Hepatocyte (in vitro differentiated cells): ENCODE data around the gene IGSF6. TPM values are rescaled to one million over a fixed set of nuclear protein-coding genes. Genes with fewer than 3 reads are reported as not detected.

Experiments
- DNase-seq: peaks from one replicate; pipeline ENCODE4 v3.0.0-alpha.2; 2016; ENCODE audit warnings: low spot score
- H2AFZ ChIP-seq: fragments of 200-600 bp; sonication (generic); 2 replicates; pipeline ENCODE4 v1.6.0; 2016; ENCODE audit warnings: antibody characterized with exemption, mild to moderate bottlenecking
- H3K27ac ChIP-seq: fragments of 200-600 bp; sonication (generic); 2 replicates; pipeline ENCODE4 v1.5.1; 2016; ENCODE audit warnings: mild to moderate bottlenecking
- H3K27me3 ChIP-seq: fragments of 200-600 bp; sonication (generic); 2 replicates; pipeline ENCODE4 v1.6.1; 2016
- H3K36me3 ChIP-seq: fragments of 200-600 bp; sonication (generic); replicated peaks from 2 replicates; pipeline ENCODE4 v1.5.1; 2016; ENCODE audit warnings: low read depth; ENCODE audit not compliant: insufficient read depth
- H3K4me1 ChIP-seq: fragments of 200-600 bp; sonication (generic); 2 replicates; pipeline ENCODE4 v1.5.1; 2016; ENCODE audit warnings: mild to moderate bottlenecking, moderate library complexity; ENCODE audit not compliant: insufficient read depth
- H3K4me2 ChIP-seq: fragments of 200-600 bp; sonication (generic); 2 replicates; pipeline ENCODE4 v1.6.0; 2016
- H3K4me3 ChIP-seq: fragments of 200-600 bp; sonication (generic); 2 replicates; pipeline ENCODE4 v1.5.1; 2016; ENCODE audit warnings: mild to moderate bottlenecking
- H3K79me2 ChIP-seq: fragments of 200-600 bp; sonication (generic); 2 replicates; pipeline ENCODE4 v1.6.0; 2017; ENCODE audit warnings: mild to moderate bottlenecking
- H3K9me2 ChIP-seq: fragments of 200-600 bp; sonication (generic); replicated peaks from 2 replicates; pipeline ENCODE4 v1.6.0; 2017; ENCODE audit warnings: mild to moderate bottlenecking; ENCODE audit not compliant: insufficient read depth
- H3K9me3 ChIP-seq: fragments of 200-600 bp; sonication (generic); 2 replicates; pipeline ENCODE4 v1.5.1; 2016; ENCODE audit warnings: low read depth, mild to moderate bottlenecking
- H4K20me1 ChIP-seq: fragments of 200-600 bp; sonication (generic); 2 replicates; pipeline ENCODE4 v1.6.0; 2016; ENCODE audit warnings: mild to moderate bottlenecking; ENCODE audit not compliant: insufficient read depth, poor library complexity, severe bottlenecking
- CTCF ChIP-seq: fragments of 200-600 bp; sonication (generic); IDR thresholded peaks from 2 replicates; pipeline ENCODE4 v1.5.1; 2016; ENCODE audit warnings: antibody characterized with exemption, mild to moderate bottlenecking; ENCODE audit not compliant: poor library complexity
- EZH2 ChIP-seq: fragments of 200-600 bp; sonication (generic); IDR thresholded peaks from 2 replicates; pipeline ENCODE4 v1.6.1; 2016; ENCODE audit warnings: antibody characterized with exemption, mild to moderate bottlenecking, borderline replicate concordance
- EZH2phosphoT487 ChIP-seq: fragments of 200-600 bp; sonication (generic); IDR thresholded peaks from one replicate; pipeline ENCODE4 v1.6.1; 2018; ENCODE audit warnings: antibody characterized with exemption, mild to moderate bottlenecking, low read depth, moderate library complexity; ENCODE audit not compliant: unreplicated experiment, severe bottlenecking
- WGBS: methylation state at CpG from one replicate; pipeline ENCODE4 v1.1.6; 2016; ENCODE audit warnings: low lambda C conversion rate; ENCODE audit errors: missing lambda C conversion rate; 5-methylcytosine and 5-hydroxymethylcytosine counted together
- polyA plus RNA-seq: library from polyadenylated mRNA; unstranded; fragments of >200 nt; fragmentation: Nextera tagmentation; extraction: Ambion mirVana; gene quantifications from 2 replicates; pipeline ENCODE4 v1.2.1, GENCODE V29; 2016
- total RNA-seq: library from RNA; depleted of rRNA; stranded (reverse); fragments of >200 nt; gene quantifications from 2 replicates; pipeline ENCODE4 v1.2.3, GENCODE V29; 2014

IGSF6 gene
- total and polyA plus RNA-seq, 2 experiments from 2014 or later: 0.70 to 2.2 TPM

GRCh38 chr16:21593530-21594289 lies 58.7 kb downstream of the IGSF6 start:
- WGBS: 58% methylated on average over 7 of the region's 7 CpGs
- H2AFZ ChIP-seq: no peak overlapping the region

GRCh38 chr16:21592191-21592590 lies 60.2 kb downstream of the IGSF6 start:
- Histone ChIP-seq H3K4me1 (no peaks in the 10 kb centered on the region), H3K9me3 (no peaks in the 10 kb centered on the region), H3K27ac (no peak overlapping the region), H3K36me3 (no peaks in the 10 kb centered on the region), H3K4me2 (no peak overlapping the region), H3K27me3 (no peaks in the 10 kb centered on the region), H3K79me2 (no peaks in the 10 kb centered on the region), H4K20me1 (no peaks in the 10 kb centered on the region), H3K9me2 (no peaks in the 10 kb centered on the region), H3K4me3 (no peak overlapping the region), H2AFZ (no peak overlapping the region)
- TF ChIP-seq CTCF: no peak
- TF ChIP-seq EZH2phosphoT487: no peak
- TF ChIP-seq EZH2: no peak
- no peak for DNase-seq
- WGBS: 94% methylated on average over 9 of the region's 9 CpGs

More at GRCh38 chr16:21593530-21594289, 58.7 kb downstream of the IGSF6 start:
- Histone ChIP-seq H3K79me2 (no peaks in the 10 kb centered on the region), H3K27ac (no peak overlapping the region), H3K4me3 (no peak overlapping the region), H3K4me2 (no peak overlapping the region), H3K27me3 (no peaks in the 10 kb centered on the region), H3K9me3 (no peaks in the 10 kb centered on the region), H3K9me2 (no peaks in the 10 kb centered on the region), H4K20me1 (no peaks in the 10 kb centered on the region), H3K36me3 (no peaks in the 10 kb centered on the region), H3K4me1 (peaks cover 5% of the 10 kb centered on the region)
- DNase-seq: no peak
- TF ChIP-seq EZH2phosphoT487 (no peak), CTCF (no peak), EZH2 (no peak)

GRCh38 chr16:21590796-21591195 lies 61.6 kb downstream of the IGSF6 start:
- no peak for DNase-seq
- H3K4me3 ChIP-seq: no peak overlapping the region
- TF ChIP-seq CTCF (no peak), EZH2 (no peak), EZH2phosphoT487 (no peak)
- 66% methylated on average over 2 of the region's 2 CpGs for WGBS
- no peaks in the 10 kb centered on the region for H3K36me3 ChIP-seq
- H3K9me3 ChIP-seq: no peaks in the 10 kb centered on the region
- H3K9me2 ChIP-seq: no peaks in the 10 kb centered on the region
- no peaks in the 10 kb centered on the region for H3K79me2 ChIP-seq
- no peak overlapping the region for H3K4me2 ChIP-seq
- H4K20me1 ChIP-seq: no peaks in the 10 kb centered on the region
- no peaks in the 10 kb centered on the region for H3K4me1 ChIP-seq
- H2AFZ ChIP-seq: no peak overlapping the region
- H3K27me3 ChIP-seq: no peaks in the 10 kb centered on the region
- H3K27ac ChIP-seq: no peak overlapping the region

- Histone ChIP-seq H4K20me1 (no peaks in the 10 kb centered on the region), H3K4me3 (no peak overlapping the region), H3K9me2 (no peaks in the 10 kb centered on the region), H3K27ac (no peak overlapping the region), H3K4me1 (no peaks in the 10 kb centered on the region), H3K36me3 (no peaks in the 10 kb centered on the region), H3K9me3 (no peaks in the 10 kb centered on the region), H3K79me2 (no peaks in the 10 kb centered on the region), H2AFZ (no peak overlapping the region), H3K27me3 (no peaks in the 10 kb centered on the region), H3K4me2 (no peak overlapping the region)
- WGBS: 76% methylated on average over 2 of the region's 2 CpGs
- no peak for DNase-seq
- TF ChIP-seq CTCF (no peak), EZH2 (no peak), EZH2phosphoT487 (no peak)
These were observed 62.1 kb downstream of the IGSF6 start for GRCh38 chr16:21590287-21590686.
